Left hindlimb (tissue), 1 donor: ENCODE data around the gene ST6GALNAC4.

ENCODE experiments used
- DNase-seq: peaks from one replicate; pipeline ENCODE4 v3.0.0-alpha.2; 2018

ST6GALNAC4 gene

GRCh38 chr9:127869310-127870152, 47.3 kb downstream of the ST6GALNAC4 start:
- DNase-seq = peak; percentile 86

- no peak for DNase-seq
Measured at GRCh38 chr9:127868278-127868902, 48.5 kb downstream of the ST6GALNAC4 start.

GRCh38 chr9:127867356-127868277, 49.2 kb downstream of the ST6GALNAC4 start:
- DNase-seq = peak; percentile 33

- no peak for DNase-seq
Measured at GRCh38 chr9:127866535-127866934, 50.3 kb downstream of the ST6GALNAC4 start.

GRCh38 chr9:127865645-127866464, 51.0 kb downstream of the ST6GALNAC4 start:
- no peak for DNase-seq

- no peak for DNase-seq
Measured at GRCh38 chr9:127863191-127863621, 53.6 kb downstream of the ST6GALNAC4 start.

GRCh38 chr9:127862075-127863011, 54.5 kb downstream of the ST6GALNAC4 start:
- peak; percentile 67 for DNase-seq

GRCh38 chr9:127860779-127861178, 56.1 kb downstream of the ST6GALNAC4 start:
- no peak for DNase-seq

GRCh38 chr9:127860260-127860659, 56.6 kb downstream of the ST6GALNAC4 start:
- DNase-seq = no peak

GRCh38 chr9:127858041-127858512, 58.8 kb downstream of the ST6GALNAC4 start:
- no peak for DNase-seq
